ENCODE data around the gene IVL. TPM values are rescaled to one million over a fixed set of nuclear protein-coding genes. Genes with fewer than 3 reads are reported as not detected.

IVL gene
- total RNA-seq, 1 experiment from 2014 or later = not detected

- Histone ChIP-seq H3K9me2 (ENCODE audit: insufficient read depth) (no peaks in the 10 kb centered on the region), H3K4me3 (replicated peaks in 1 of 2; ENCODE audit: low read depth in 1 of 2, low read length in 2 of 2) (no peak overlapping the region), H3K9me3 (ENCODE audit: control insufficient read depth in 1 of 2, insufficient read depth in 1 of 2, low read depth in 1 of 2, low read length in 2 of 2) (no peaks in the 10 kb centered on the region), H2AFZ (ENCODE audit: low read depth, low read length, poor library complexity, severe bottlenecking) (no peak overlapping the region), H3K79me2 (ENCODE audit: insufficient read depth, low read length) (no peaks in the 10 kb centered on the region), H3K9ac (ENCODE audit: low read length) (no peak overlapping the region), H4K20me1 (ENCODE audit: insufficient read depth) (no peaks in the 10 kb centered on the region), H3K4me1 (ENCODE audit: control insufficient read depth in 1 of 2, insufficient read depth in 2 of 2, low read length in 2 of 2) (no peaks in the 10 kb centered on the region), H3K36me3 (ENCODE audit: control insufficient read depth in 1 of 2, insufficient read depth in 2 of 2, low read length in 2 of 2) (no peaks in the 10 kb centered on the region), H3K27me3 (ENCODE audit: insufficient read depth, low read length) (peaks cover 15% of the 10 kb centered on the region; the same call in 1 of the 2 replicates), H3K27ac (ENCODE audit: low read depth, low read length) (no peak overlapping the region), H3K4me2 (ENCODE audit: low read length) (no peak overlapping the region)
- no peak for ATAC-seq
- intact Hi-C loops (cut with micrococcal nuclease) = no loop called here
- TF ChIP-seq EZH2phosphoT487 (IDR thresholded peaks at IDR 0.05; ENCODE audit: borderline replicate concordance) = no peak
- TF ChIP-seq SP1 (IDR thresholded peaks at IDR 0.05; ENCODE audit: low read depth) = no peak
- TF ChIP-seq ATF3 (IDR thresholded peaks at IDR 0.05) = no peak
- TF ChIP-seq CEBPB (IDR thresholded peaks at IDR 0.05; ENCODE audit: low read depth) = no peak
- TF ChIP-seq TCF7L2 (IDR thresholded peaks at IDR 0.05; ENCODE audit: borderline replicate concordance, extremely low read depth, insufficient read depth, insufficient read length) = no peak
- TF ChIP-seq ELF1 (IDR thresholded peaks at IDR 0.05; ENCODE audit: borderline replicate concordance, low read depth) = no peak
- no peak for TF ChIP-seq ZNF274 (IDR thresholded peaks at IDR 0.05; ENCODE audit: low read depth, low read length)
- no peak for TF ChIP-seq RAD21 (IDR thresholded peaks at IDR 0.05; ENCODE audit: low read depth)
- no peak for TF ChIP-seq SRF (IDR thresholded peaks at IDR 0.05; ENCODE audit: low read depth)
- no peak for TF ChIP-seq CTCF (IDR thresholded peaks at IDR 0.05 in 2 of 3, conservative IDR thresholded peaks at IDR 0.05 in 1 of 3; ENCODE audit: borderline replicate concordance in 1 of 3, insufficient read depth in 1 of 3, low read depth in 2 of 3, low read length in 2 of 3)
- TF ChIP-seq EZH2 (IDR thresholded peaks at IDR 0.05) = no peak
- TF ChIP-seq FOSL1 (IDR thresholded peaks at IDR 0.05; ENCODE audit: low read depth) = no peak
- TF ChIP-seq MAX (IDR thresholded peaks at IDR 0.05) = no peak
- TF ChIP-seq CBX3 (IDR thresholded peaks at IDR 0.05; ENCODE audit: low read depth) = no peak
- ChIA-PET RAD21 (ENCODE audit: low non-redundant PET in 1 of 2, low total read pairs in 2 of 2, uncharacterized antibody in 2 of 2, unreplicated experiment in 2 of 2) (no interaction called here), CTCF (interaction anchor here (0.7 to 0.9 kb wide), 2 partner anchors 14 to 329 kb away, joined by 3 read pairs; partner anchors contain the start of gene SMCP), POLR2A (no interaction called here)
- DNase-seq (ENCODE audit: low read depth, low spot score) = no peak
- BruUV-seq (replicated peaks) = no TSS peak
Observed at GRCh38 chr1:152864443-152864842, 43.9 kb upstream of the IVL start.

Measured in HCT116 (cell line).